Measurements from ENCODE around the gene SIGLEC15.

- TF ChIP-seq, protein P1, sequence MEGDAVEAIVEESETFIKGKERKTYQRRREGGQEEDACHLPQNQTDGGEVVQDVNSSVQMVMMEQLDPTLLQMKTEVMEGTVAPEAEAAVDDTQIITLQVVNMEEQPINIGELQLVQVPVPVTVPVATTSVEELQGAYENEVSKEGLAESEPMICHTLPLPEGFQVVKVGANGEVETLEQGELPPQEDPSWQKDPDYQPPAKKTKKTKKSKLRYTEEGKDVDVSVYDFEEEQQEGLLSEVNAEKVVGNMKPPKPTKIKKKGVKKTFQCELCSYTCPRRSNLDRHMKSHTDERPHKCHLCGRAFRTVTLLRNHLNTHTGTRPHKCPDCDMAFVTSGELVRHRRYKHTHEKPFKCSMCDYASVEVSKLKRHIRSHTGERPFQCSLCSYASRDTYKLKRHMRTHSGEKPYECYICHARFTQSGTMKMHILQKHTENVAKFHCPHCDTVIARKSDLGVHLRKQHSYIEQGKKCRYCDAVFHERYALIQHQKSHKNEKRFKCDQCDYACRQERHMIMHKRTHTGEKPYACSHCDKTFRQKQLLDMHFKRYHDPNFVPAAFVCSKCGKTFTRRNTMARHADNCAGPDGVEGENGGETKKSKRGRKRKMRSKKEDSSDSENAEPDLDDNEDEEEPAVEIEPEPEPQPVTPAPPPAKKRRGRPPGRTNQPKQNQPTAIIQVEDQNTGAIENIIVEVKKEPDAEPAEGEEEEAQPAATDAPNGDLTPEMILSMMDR (IDR thresholded peaks at IDR 0.05), result no peak
- no peak for TF ChIP-seq EP300 (IDR thresholded peaks at IDR 0.05)
Measured at GRCh38 chr18:45851161-45851925, 25.9 kb downstream of the SIGLEC15 start.
